HG02678 (cell line): ENCODE measurements around the gene ULBP1.
"Not testable (repeated sequence)": the region's sequence is repeated elsewhere in the genome, so short reads cannot be mapped to it uniquely, and the experiment has no call there.

Experiments used
- ATAC-seq: cut with Tn5 transposase; IDR thresholded peaks from one replicate; pipeline ENCODE4 v1.9.1; 2021; ENCODE audit warnings: mild to moderate bottlenecking, moderate library complexity; ENCODE audit not compliant: unreplicated experiment

Gene ULBP1

GRCh38 chr6:150003599-150003998, 39.9 kb downstream of the ULBP1 start:
- ATAC-seq: not testable (repeated sequence)

GRCh38 chr6:150004101-150004782, 40.5 kb downstream of the ULBP1 start:
- peak; percentile 19 for ATAC-seq

- peak; percentile 66 for ATAC-seq
These were observed 41.3 kb downstream of the ULBP1 start for GRCh38 chr6:150004783-150005717.

DNA sequence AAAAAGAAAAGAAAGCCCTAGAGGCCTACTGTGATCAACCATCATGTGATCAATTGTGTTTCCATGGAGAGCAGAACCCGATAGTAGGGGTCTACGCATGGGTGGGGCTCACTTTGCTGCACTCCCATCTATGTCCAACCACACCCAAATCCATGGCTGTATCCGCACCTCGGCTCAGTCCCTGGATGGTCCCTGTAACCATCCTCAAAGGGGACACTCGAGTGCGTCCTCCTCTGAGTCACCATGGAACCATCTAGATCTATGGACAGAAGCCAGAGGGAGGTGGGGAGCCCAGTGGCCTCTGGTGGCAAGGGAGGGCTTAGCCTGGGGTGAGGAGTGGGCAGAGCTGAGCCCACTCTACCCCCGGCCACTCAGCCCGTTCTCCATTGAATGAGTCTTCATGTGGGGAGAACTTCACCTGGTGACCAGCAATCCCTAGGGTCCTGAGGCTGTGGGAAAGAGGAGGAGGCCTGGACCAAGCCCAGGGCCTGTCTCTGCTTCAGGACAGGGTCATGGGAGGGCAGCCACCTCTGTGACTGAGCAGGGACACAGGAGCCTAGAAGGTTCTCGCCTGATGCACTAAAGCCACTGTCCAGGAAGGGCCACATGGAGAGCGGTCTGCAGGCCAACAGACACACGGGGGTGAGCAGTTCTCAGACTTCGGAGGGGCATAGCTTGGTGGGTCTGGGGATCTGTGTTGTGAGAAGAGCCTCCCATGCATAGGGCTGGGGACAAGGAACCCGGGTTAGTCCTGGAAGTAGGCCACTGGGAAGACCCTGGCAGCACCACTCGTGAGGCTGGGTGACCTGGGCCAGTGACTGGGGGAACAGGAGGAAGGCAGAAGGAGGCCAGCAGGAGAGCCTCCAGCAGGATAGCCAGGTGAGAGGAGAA, 42.3 kb downstream of the ULBP1 start:
- no peak for ATAC-seq

DNA sequence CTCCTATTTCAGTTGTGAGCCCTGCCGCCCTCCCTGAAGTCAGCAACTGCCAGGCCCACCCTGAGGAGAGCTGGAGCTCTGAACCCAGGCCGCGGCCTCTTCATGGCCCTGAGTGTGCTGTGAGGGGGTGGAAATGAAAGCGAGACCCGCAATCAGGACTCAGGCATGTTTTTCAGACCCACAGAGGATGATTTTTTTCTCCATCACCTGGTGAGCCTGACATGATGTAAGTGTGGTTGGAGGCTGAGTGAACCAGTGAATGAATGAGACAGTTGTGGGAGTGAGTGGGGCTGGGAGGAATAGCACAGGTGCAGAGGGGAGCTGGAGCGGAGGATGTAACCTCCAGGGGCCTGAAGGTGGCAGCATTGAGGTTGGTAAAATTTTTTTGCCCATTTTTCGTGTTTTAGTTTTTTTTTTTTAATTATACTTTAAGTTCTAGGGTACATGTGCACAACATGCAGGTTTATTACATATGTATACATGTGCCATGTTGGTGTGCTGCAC, 43.3 kb downstream of the ULBP1 start:
- ATAC-seq: peak; percentile 51

- ATAC-seq: no peak
These were observed 44.8 kb downstream of the ULBP1 start for GRCh38 chr6:150008588-150008987.

DNA sequence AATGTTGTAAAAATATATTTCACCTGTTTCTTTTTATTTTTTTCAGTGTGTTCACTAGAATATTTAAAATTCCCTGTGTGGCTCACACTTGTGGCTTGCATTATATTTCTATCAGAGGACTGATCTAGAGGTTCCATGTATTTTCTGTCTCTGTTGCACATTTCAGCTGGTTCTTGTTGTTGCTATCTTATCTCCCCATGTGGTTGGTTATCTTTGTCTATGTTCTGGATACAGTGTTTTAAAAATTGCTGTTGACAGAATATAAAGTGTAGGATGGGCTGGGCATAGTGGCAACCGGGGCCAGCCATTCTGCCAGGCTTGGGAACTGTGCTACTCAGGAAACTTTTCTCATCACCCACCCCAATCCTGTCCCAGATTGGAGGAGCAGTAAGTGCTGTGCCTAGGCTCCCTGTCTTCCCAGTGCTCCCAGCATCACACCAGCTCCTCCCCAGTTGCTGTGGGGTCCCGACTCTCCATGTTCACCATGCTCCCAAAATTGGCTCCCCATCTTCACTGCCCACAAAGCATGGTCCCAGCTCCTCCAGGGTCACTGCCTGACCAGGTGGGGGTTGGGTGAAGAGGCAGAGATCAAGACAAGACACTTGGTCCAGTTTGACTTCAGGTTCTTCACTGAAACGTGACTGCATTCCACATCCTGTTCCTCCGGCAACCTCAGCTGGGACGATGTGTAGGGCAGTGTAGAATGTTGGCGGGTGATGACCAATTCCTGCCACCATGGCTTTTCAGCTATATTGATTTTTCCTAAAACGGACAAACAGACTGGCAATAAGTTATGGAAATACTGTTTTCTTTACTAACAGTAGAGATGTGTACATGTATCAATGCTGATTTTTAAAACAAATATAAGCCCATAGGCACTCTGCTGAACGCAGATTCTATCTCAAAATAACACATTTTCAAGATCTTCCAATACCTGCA, 49.4 kb downstream of the ULBP1 start:
- ATAC-seq: not testable (repeated sequence)

DNA sequence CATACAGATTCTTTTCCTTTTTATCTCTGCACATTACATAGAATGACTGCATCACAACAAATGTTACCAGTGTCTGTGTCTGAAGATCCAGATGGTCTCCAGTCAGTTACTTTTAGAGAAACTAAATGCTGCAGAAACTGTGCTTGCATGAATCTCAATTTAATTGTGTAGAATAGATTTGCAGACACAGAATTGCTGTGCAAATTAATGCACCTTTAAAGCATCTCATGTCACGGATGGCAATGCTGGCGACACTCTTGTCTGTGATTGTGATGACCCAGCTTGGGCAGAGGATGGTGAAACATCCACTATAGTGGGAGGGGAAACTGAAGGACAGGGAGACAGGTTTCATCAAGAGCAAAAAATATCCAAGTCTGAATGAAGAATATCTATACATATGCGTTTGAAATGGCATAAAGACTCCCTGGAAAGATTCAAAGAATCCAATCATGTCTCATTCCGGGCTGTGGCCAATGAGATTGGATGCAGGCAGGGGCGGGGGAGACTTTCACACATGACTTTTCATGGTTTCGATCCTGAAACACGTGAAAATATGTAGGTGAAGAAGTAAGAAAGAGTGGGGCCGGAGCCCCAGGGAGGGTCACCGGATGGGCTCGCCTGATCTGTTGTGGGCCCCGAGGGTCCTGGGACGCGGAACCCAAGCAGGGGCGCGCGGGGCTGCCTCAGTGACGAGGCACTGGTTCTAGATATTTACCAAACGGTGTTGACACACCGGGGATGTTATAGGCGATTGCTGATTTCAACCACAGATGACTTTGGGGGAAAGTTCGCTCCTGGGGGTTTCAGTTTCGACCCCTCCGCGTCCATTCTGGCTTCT, 50.3 kb downstream of the ULBP1 start:
- ATAC-seq: not testable (repeated sequence)

GRCh38 chr6:150014623-150015280, 51.0 kb downstream of the ULBP1 start:
- not testable (repeated sequence) for ATAC-seq

- ATAC-seq: not testable (repeated sequence)
These were observed 51.7 kb downstream of the ULBP1 start for GRCh38 chr6:150015281-150016001.

DNA sequence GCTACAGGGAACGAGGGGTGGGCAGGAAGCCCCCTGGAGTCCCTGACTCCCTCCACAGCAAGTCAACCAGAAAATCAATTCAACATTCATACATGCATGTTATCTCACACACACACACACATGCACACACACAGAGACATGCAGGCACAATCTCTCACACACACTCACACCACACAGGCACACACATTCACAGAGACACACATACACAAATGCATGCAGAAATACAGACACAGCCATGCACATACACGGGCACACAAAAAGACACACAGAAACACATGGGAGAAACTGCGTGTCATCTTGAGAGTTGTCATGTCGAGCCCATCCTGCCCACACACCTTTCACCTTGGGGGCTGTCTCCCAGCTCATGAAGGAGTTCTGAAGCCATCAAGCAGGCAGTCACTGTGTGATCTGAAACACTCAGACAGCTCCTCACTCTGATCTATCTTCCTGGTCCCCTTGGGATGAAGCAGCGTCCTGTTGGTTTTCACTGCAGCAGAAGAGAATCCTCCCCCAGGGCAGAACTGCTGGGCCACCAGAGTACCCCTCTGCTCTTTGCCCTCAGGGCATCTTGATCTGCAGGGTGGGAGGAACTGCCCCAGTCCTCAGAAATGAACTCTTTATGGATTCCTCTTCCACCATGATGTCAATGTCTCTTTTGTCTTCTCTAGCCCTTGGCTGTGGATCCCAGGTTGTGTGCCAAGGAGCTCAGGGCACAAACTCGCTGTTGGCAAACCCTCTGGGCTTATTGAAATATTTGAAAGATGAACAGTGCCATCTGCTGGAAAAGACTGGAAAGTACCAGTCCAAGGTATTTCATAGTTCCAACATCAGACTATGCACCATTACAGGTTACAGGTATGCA, 52.8 kb downstream of the ULBP1 start:
- peak; percentile 71 for ATAC-seq

DNA sequence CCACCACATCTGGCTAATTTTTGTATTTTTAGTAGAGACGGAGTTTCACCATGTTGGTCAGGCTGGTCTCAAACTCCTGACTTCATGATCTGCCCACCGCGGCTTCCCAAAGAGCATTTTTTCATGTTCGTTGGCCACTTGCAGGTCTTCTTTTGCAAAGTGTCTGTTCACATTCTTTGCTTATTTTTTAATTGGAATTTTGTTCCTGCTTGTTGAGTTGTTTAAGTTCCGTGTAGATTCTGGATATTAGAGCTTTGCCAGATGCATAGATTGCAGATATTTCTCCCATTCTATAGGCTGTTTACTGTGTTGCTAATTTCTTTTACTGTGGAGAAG, 53.4 kb downstream of the ULBP1 start:
- not testable (repeated sequence) for ATAC-seq

- no peak for ATAC-seq
These were observed 55.3 kb downstream of the ULBP1 start for GRCh38 chr6:150018846-150019580.

GRCh38 chr6:150021870-150022269, 58.1 kb downstream of the ULBP1 start:
- not testable (repeated sequence) for ATAC-seq
